ENCODE measurements around the gene USP1. TPM values are rescaled to one million over a fixed set of nuclear protein-coding genes. Genes with fewer than 3 reads are reported as not detected.

USP1 gene
- total and polyA plus RNA-seq, 12 donors = 5.6 to 16.4 (median 13.7) TPM

DNA sequence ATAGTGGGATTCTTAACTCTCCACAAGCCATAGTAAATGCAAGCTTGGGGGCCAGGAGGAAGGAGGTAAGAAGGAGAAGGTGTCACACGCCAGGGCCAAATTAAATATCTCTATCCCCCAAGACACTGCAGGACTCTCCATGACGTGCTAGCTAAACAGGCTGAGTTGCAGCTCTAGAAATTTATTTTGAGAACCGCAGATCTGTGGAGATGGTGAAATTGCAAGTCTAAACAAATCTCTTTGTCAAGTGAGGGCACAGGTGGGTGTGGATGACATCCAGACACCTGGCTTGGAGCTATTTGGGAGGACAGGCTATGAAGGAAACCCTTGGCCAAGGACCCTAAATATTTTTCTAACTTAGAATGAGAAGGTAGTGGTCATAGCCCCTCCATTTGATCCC, 39.5 kb upstream of the USP1 start:
- WGBS, 2 donors = 94 to 95% methylated on average over 3 of the region's 3 CpGs
- Histone ChIP-seq H3K4me3 (no peak overlapping the region), H3K36me3 (no peaks in the 10 kb centered on the region), H3K27ac (no peak overlapping the region), H3K9me3 (no peaks in the 10 kb centered on the region), H3K4me1 (no peaks in the 10 kb centered on the region), H3K27me3 (peaks cover 0 to 6% (median 0%) of the 10 kb centered on the region in 7 donors)
- TF ChIP-seq, protein P1, sequence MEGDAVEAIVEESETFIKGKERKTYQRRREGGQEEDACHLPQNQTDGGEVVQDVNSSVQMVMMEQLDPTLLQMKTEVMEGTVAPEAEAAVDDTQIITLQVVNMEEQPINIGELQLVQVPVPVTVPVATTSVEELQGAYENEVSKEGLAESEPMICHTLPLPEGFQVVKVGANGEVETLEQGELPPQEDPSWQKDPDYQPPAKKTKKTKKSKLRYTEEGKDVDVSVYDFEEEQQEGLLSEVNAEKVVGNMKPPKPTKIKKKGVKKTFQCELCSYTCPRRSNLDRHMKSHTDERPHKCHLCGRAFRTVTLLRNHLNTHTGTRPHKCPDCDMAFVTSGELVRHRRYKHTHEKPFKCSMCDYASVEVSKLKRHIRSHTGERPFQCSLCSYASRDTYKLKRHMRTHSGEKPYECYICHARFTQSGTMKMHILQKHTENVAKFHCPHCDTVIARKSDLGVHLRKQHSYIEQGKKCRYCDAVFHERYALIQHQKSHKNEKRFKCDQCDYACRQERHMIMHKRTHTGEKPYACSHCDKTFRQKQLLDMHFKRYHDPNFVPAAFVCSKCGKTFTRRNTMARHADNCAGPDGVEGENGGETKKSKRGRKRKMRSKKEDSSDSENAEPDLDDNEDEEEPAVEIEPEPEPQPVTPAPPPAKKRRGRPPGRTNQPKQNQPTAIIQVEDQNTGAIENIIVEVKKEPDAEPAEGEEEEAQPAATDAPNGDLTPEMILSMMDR (IDR thresholded peaks at IDR 0.05) = no peak
- no peak for ATAC-seq
- intact Hi-C loops (cut with DNase I) = no loop called here
- no peak for DNase-seq

DNA sequence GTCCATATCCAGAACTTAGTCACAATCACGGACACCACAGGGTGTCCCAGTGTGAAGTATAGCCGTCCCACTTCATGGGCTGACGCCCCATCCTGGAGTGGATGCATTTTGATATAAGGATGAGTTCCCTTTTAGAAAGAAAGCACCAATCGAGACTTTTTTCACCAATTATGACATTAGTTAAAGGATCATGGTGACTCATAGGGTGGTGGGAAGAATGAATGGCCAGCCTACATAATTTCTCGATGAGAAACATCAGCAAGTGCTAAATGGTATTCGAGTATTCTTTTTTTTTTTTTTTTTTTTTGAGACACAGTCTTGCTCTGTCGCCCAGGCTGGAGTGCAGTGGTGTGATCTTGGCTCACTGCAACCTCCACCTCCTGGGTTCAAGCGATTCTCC, 38.5 kb upstream of the USP1 start:
- H3K27ac ChIP-seq = no peak overlapping the region
- 89 to 92% methylated on average over 6 to 7 of the region's 8 CpGs for WGBS, 2 donors
- intact Hi-C loops (cut with DNase I) = no loop called here
- no peaks in the 10 kb centered on the region for H3K4me1 ChIP-seq
- ATAC-seq (no peak), DNase-seq (no peak)
- TF ChIP-seq, protein P1 (IDR thresholded peaks at IDR 0.05) = no peak
- H3K4me3 ChIP-seq = no peak overlapping the region
- peaks cover 0 to 6% (median 0%) of the 10 kb centered on the region in 7 donors for H3K27me3 ChIP-seq
- no peaks in the 10 kb centered on the region for H3K9me3 ChIP-seq
- no peaks in the 10 kb centered on the region for H3K36me3 ChIP-seq

GRCh38 chr1:62401034-62401760, 35.7 kb upstream of the USP1 start:
- WGBS, 2 donors = 86 to 91% methylated on average over 5 of the region's 5 CpGs
- Histone ChIP-seq H3K27ac (no peak overlapping the region), H3K4me3 (no peak overlapping the region), H3K9me3 (no peaks in the 10 kb centered on the region), H3K4me1 (no peaks in the 10 kb centered on the region), H3K27me3 (peaks cover 0 to 6% (median 0%) of the 10 kb centered on the region in 7 donors), H3K36me3 (no peaks in the 10 kb centered on the region)
- intact Hi-C loops (cut with DNase I) = loop anchor here in 1 of 10 donors (10.0 kb wide), 1 partner anchor 316 kb away; no protein-coding TSS in a partner anchor
- TF ChIP-seq, protein P1 (IDR thresholded peaks at IDR 0.05) = no peak
- ATAC-seq (no peak), DNase-seq (no peak)

GRCh38 chr1:62405247-62405646, 31.6 kb upstream of the USP1 start:
- H3K4me3 ChIP-seq = no peak overlapping the region
- intact Hi-C loops (cut with DNase I) = loop anchor here in 5 of 10 donors (5.0 to 10.0 kb wide), 3 partner anchors 228 to 323 kb away; no protein-coding TSS in a partner anchor
- DNase-seq = no peak
- H3K9me3 ChIP-seq = no peaks in the 10 kb centered on the region
- H3K36me3 ChIP-seq = no peaks in the 10 kb centered on the region
- H3K27me3 ChIP-seq = peaks cover 0 to 7% (median 0%) of the 10 kb centered on the region in 7 donors
- TF ChIP-seq, protein P1 (IDR thresholded peaks at IDR 0.05) = no peak
- ATAC-seq = no peak
- H3K4me1 ChIP-seq = no peaks in the 10 kb centered on the region
- whole genome bisulfite sequencing, 2 donors = 97% methylated on average over 2 of the region's 2 CpGs
- no peak overlapping the region for H3K27ac ChIP-seq

Measured in heart right ventricle (tissue), 16 donors.